GM18517 (cell line): ENCODE data around the gene ENPP7.
"Not testable (repeated sequence)": the region's sequence is repeated elsewhere in the genome, so short reads cannot be mapped to it uniquely, and the experiment has no call there.

Experiments
- ATAC-seq: cut with Tn5 transposase; IDR thresholded peaks from one replicate; pipeline ENCODE4 v1.9.1; 2021; ENCODE audit warnings: mild to moderate bottlenecking, moderate library complexity; ENCODE audit not compliant: unreplicated experiment

The ENPP7 gene

GRCh38 chr17:79748295-79749099 is 17.8 kb downstream of the ENPP7 start:
- ATAC-seq = no peak

DNA sequence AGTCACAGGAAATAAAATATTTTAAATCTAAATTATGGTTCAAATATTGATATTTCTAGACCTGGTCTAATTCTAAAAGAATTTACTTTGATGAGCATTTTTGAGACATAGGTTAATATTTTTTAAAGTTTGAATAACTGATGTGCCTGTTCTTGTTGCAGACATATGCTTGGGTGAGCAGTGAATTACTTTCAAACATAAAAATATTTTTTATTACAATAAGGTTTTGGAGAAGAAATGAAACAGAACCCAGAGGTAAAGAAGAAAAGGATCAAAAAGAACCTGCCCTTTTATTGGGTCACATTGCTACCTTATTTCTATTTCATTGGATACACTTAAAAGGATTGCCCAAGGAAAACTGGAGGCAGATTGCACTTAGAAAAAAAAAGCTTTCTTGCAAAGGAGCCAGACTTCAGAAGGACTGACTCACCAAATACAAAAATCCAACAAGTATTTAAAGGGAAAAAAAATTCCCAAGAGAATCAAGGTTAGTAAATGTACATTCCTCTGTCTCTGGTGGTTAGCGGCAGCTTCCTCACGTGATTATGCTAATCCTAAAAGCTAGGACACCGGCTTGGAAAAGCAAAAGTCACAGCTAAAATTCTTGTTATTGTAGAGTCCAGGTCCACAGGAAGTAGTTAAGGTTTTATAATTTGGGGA is 18.5 kb downstream of the ENPP7 start:
- no peak for ATAC-seq

- ATAC-seq = no peak
Observed at GRCh38 chr17:79749958-79750357, 19.2 kb downstream of the ENPP7 start.

DNA sequence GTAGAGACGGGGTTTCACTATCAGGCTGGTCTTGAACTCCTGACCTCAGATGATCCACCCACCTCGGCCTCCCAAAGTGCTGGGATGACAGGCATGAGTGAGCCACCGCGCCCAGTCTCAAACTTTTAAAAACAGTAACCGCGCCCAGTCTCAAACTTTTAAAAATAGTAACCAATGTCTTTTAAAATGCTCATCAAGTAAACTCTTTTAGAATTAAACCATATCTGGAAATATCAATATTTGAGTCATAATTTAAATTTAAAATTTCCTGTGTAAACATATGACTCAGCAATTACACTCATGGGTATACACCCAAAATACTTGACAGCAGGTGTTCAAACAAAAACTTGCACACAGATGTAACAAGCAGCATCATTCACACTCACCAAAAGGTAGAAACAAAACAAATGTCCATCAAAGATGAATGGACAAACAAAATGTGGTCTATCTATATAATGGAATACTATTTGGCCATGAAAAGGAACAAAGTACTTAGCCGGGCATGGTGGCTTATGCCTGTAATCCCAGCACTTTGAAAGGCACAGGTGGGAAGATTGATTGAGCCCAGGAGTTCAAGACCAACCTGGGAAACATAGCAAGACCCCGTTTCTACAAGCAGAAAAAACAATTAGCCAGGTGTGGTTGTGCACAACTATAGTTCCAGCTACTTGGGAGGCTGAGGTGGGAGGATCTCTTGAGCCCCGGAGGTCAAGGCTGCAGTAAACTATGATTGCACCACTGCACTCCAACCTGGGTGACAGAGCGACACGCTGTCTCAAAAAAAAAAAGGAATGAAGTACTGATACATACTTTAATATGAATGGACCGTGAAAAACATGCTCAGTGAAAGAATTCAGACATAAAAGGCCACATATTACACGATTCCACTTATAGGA is 20.2 kb downstream of the ENPP7 start:
- no peak for ATAC-seq

- no peak for ATAC-seq
Observed at GRCh38 chr17:79752175-79752574, 21.4 kb downstream of the ENPP7 start.

GRCh38 chr17:79754370-79754769 is 23.6 kb downstream of the ENPP7 start:
- no peak for ATAC-seq

- not testable (repeated sequence) for ATAC-seq
Observed at GRCh38 chr17:79754903-79755302, 24.2 kb downstream of the ENPP7 start.

DNA sequence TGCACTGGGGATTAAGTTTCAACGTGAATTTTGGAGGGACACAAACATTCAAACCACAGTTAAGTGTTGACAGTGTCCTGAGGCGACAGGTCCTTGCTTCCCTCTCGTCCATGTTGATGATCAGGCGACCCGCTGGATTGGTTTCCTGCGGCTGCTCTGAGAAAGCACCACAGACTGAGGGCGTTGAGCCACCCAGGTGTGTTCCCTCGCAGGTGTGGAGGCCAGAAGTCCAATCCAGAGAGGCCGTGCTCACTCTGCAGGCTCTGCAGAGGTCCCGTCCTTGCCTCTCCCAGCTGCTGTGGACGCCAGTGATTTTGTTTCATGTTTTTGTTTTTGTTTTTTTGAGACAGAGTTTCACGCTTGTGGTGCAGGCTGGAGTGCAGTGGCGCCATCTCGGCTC is 24.8 kb downstream of the ENPP7 start:
- ATAC-seq = no peak

GRCh38 chr17:79757140-79757745 is 26.5 kb downstream of the ENPP7 start:
- no peak for ATAC-seq

DNA sequence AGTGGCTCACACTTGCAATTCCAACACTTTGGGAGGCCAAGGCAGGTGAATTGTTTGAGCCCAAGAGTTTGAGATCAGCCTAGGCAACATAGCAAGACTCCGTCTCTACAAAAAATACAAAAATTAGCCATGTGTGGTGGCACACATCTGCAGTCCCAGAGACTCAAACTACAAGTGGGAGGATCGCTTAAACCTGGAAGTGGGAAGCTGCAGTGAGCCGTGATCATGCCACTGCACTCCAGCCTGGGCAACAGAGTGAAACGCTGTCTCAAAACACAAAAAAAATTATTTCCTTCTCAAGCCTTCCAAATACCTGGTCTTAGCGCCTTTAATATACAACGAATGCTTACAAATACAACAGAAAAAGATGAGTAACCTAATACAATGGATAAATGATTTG is 27.5 kb downstream of the ENPP7 start:
- ATAC-seq = no peak

- ATAC-seq = no peak
Observed at GRCh38 chr17:79760197-79760906, 29.6 kb downstream of the ENPP7 start.

DNA sequence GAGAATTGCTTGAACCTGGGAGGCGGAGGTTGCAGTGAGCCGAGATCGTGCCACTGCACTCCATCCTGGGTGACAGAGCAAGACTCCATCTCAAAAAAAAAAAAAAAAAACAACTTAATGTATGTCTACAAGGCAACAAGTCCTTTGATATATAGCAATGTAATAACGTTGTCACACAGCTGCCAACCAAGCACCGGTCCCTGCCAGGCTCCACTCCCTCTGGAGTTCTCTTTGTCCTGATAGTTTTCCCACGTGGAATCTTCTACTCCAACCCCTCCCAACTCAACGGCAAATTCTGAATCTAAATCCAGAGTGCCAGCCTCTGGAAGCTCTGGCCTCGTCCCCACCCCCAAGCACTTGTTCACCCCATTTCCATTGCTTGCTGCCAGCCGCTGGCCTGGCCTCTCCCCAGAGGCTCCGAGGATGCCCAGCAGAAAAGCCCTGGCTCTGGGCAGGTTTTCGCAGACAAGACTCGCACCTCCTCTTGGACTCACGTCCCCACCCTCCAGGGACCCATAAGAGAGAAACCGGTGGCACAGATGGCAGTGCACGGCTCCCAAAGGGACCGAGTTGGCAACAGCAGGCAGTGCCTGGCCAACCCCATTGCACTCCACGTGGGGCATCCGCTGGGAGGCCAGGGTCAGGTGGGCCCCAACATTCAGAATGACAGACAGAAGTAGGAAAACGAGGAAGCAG is 31.3 kb downstream of the ENPP7 start:
- no peak for ATAC-seq

GRCh38 chr17:79765708-79766107 is 35.0 kb downstream of the ENPP7 start:
- no peak for ATAC-seq

DNA sequence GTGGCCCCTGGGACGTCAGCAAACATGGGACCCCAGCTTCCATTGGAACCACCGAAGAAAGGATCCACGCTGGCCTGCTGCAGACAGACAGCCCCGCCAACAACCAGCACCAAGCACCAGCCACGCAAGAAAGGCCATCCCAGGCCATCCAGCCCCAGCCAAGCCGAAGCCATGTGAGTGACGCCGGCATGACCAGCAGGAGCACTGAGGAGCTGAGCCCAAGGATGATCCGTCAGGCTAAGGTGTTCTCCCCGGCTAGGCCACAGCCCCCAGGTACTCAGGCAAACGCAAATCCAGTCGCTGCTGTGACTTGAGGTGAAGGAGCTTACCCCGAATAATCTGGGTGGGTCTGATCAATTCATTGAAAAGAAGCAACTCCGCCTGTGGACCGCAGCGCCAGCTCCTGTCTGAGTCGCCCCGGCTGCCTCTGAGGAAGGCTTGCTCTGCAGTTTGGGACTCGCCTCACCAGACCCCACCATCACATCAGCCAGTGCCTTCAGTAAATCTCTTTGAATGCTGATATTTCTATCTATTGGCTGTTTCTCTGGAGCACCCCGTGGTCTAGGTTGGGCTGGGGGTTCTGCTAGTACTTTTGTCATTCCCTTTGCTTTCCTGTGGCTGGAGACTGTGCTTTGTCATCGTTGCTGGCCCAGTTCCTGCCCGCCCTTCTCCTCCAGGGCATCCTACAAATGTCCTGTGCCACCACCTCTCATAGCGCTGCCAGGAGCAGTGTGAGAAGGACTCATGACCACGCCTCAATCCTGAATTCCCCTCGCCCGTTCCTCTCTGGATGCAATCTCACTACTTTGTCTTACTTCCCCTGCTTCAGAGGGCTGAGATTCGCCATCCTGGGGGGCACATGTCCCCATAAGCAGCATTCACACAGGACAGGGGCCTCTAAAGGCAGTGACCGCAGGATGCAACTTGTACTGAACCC is 39.1 kb downstream of the ENPP7 start:
- ATAC-seq = no peak

DNA sequence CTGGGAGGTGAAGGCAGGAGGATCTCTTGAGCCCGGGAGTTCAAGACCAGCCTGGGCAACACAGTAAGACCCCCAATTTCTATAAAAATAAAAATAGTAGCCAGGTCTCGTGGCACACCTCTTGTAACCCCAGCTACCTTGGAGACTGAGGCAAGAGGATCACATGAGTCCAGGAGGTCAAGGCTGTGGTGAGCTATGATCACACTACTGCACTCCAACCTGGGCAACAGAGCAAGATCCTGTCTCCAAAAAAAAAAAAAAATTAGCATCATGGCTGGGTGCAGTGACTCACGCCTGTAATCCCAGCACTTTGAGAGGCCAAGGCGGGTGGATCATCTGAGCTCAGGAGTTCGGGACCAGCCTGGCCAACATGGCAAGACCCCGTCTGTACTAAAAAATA is 40.5 kb downstream of the ENPP7 start:
- ATAC-seq = no peak

DNA sequence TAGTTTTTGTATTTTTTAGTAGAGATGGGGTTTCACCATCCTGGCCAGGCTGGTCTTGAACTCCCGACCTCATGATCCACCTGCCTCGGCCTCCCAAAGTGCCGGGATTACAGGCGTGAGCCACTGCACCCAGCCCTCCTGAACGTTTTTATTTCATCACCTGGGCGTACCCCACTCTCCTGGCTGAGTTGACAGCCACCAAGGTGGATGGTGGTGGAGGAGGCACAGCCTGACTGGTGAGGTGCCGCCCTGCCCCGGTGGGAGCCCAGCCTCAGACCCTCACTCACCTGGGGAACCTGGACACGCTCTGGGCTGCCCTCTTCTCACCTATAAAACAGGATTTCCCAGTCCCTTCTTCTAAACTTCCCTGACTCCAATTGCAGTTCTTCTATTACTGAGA is 42.0 kb downstream of the ENPP7 start:
- not testable (repeated sequence) for ATAC-seq

DNA sequence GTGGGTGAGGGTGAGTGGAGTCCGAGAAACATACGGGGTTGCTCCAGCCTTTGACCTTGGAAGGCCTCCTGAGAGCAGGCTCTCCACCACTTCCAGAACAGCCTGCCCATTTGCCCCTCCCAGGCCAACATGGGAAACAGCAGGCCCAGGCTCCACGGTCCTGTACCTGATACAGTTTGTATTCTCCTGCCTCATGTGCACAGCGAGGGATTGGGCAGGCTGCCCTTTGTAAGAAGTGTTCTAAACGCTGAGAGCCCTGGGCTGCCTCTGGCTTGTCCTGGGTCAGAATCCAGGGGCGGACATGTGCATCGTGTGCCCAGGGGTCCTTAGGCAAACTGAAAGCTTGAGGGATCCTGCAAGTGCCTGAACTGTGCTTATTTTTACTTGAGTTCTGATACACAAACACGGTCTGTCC is 43.8 kb downstream of the ENPP7 start:
- no peak for ATAC-seq

- ATAC-seq = no peak
Observed at GRCh38 chr17:79775632-79776031, 44.9 kb downstream of the ENPP7 start.
